ENCODE data around the gene PLCXD3.
"Not testable (repeated sequence)": the region's sequence is repeated elsewhere in the genome, so short reads cannot be mapped to it uniquely, and the experiment has no call there.

- TF ChIP-seq E2F6 (IDR thresholded peaks at IDR 0.05); ATF3 (IDR thresholded peaks at IDR 0.05; ENCODE audit: insufficient read depth, low read depth, low read length); CTCF (IDR thresholded peaks at IDR 0.05; ENCODE audit: control extremely low read depth in 1 of 3, insufficient read depth in 1 of 3, low read depth in 1 of 3, low read length in 3 of 3); GABPA (IDR thresholded peaks at IDR 0.05; ENCODE audit: borderline replicate concordance, insufficient read depth, low read length); EZH2 (IDR thresholded peaks at IDR 0.05; ENCODE audit: low read depth, low read length, severe bottlenecking); ASH2L (IDR thresholded peaks at IDR 0.05; ENCODE audit: low read length); POLR2A (IDR thresholded peaks at IDR 0.05; ENCODE audit: control extremely low read depth in 1 of 2, low read depth in 2 of 2, low read length in 2 of 2); CEBPB (IDR thresholded peaks at IDR 0.05; ENCODE audit: low read depth, low read length); HDAC6 (IDR thresholded peaks at IDR 0.05; ENCODE audit: low read depth, low read length): not testable (repeated sequence)
Measured at GRCh38 chr5:41322826-41323225, 187.6 kb downstream of the PLCXD3 start.
